WTC11 (cell line): ENCODE measurements around the gene DHDDS. TPM values are rescaled to one million over a fixed set of nuclear protein-coding genes. Genes with fewer than 3 reads are reported as not detected.

ENCODE experiments used
- ATAC-seq: fragments of 200-7000 bp; cut with Tn5 transposase; 2 replicates; pipeline ENCODE4 v1.10.0; 2021; ENCODE audit warnings: mild to moderate bottlenecking, moderate library complexity
- CTCF ChIA-PET: fragments of 300-600 bp; sonication (Branson Sonifier 250); formaldehyde crosslinking; loops from one replicate; lab custom pipeline; 2021; ENCODE audit warnings: antibody characterized with exemption; lab: Charles Lee
- POLR2A ChIA-PET: fragments of 350-600 bp; sonication (Branson Sonifier 250); formaldehyde crosslinking; loops from one replicate; lab custom pipeline; 2021; ENCODE audit warnings: antibody characterized with exemption; lab: Charles Lee
- DNase-seq: peaks from one replicate; pipeline ENCODE4 v3.0.0; 2021; ENCODE audit warnings: low spot score
- H3K27ac Mint-ChIP-seq: 2 replicates; pipeline ENCODE4 v1.8.0; 2021; ENCODE audit warnings: mixed read lengths
- H3K27me3 Mint-ChIP-seq: 2 replicates; pipeline ENCODE4 v1.8.0; 2021; ENCODE audit warnings: low read depth, mild to moderate bottlenecking, moderate library complexity, mixed read lengths
- H3K36me3 Mint-ChIP-seq: 2 replicates; pipeline ENCODE4 v1.8.0; 2021; ENCODE audit warnings: mixed read lengths
- H3K4me1 Mint-ChIP-seq: 2 replicates; pipeline ENCODE4 v1.8.0; 2022; ENCODE audit warnings: mixed read lengths
- H3K4me3 Mint-ChIP-seq: 2 replicates; pipeline ENCODE4 v1.8.0; 2021; ENCODE audit warnings: mild to moderate bottlenecking, moderate library complexity, mixed read lengths
- H3K9me3 Mint-ChIP-seq: 2 replicates; pipeline ENCODE4 v1.8.0; 2021; ENCODE audit warnings: mixed read lengths
- ARID4B ChIP-seq: sonication (generic); formaldehyde crosslinking; IDR thresholded peaks from 2 replicates; pipeline ENCODE4 v1.8.0; 2023; ENCODE audit warnings: missing genetic modification reagents, mild to moderate bottlenecking, borderline replicate concordance
- ATF1 ChIP-seq: sonication (generic); formaldehyde crosslinking; IDR thresholded peaks from 2 replicates; pipeline ENCODE4 v1.8.1; 2023; ENCODE audit warnings: mild to moderate bottlenecking, moderate library complexity, missing genetic modification reagents
- CDX4 ChIP-seq: fragments of 250-450 bp; sonication (Bioruptor Pico); IDR thresholded peaks from 2 replicates; pipeline ENCODE4 v1.9.0; 2021; ENCODE audit warnings: moderate library complexity, mild to moderate bottlenecking, inconsistent platforms, borderline replicate concordance
- CTCF ChIP-seq: fragments of 200-600 bp; IDR thresholded peaks from 2 replicates; pipeline ENCODE4 v1.8.0; 2022; ENCODE audit warnings: antibody characterized with exemption
- ESRRA ChIP-seq: sonication (generic); formaldehyde crosslinking; IDR thresholded peaks from 2 replicates; pipeline ENCODE4 v1.8.1; 2022; ENCODE audit warnings: mild to moderate bottlenecking, missing genetic modification reagents, borderline replicate concordance
- GRHL2 ChIP-seq: fragments of 250-450 bp; sonication (Bioruptor Pico); IDR thresholded peaks from 2 replicates; pipeline ENCODE4 v1.8.0; 2022; ENCODE audit warnings: mild to moderate bottlenecking, moderate library complexity; ENCODE audit not compliant: insufficient replicate concordance, severe bottlenecking
- GTF2I ChIP-seq: fragments of 250-450 bp; sonication (Bioruptor Pico); conservative IDR thresholded peaks from 2 replicates; pipeline ENCODE4 v1.4.0; 2021; ENCODE audit warnings: mild to moderate bottlenecking
- HMGA2 ChIP-seq: fragments of 250-450 bp; sonication (Bioruptor Pico); IDR thresholded peaks from 2 replicates; pipeline ENCODE4 v1.4.0; 2021; ENCODE audit warnings: mild to moderate bottlenecking, moderate library complexity
- IRF1 ChIP-seq: sonication (generic); formaldehyde crosslinking; IDR thresholded peaks from 2 replicates; pipeline ENCODE4 v1.8.0; 2023; ENCODE audit warnings: missing genetic modification reagents
- IRF2 ChIP-seq: sonication (generic); formaldehyde crosslinking; IDR thresholded peaks from 2 replicates; pipeline ENCODE4 v1.8.0; 2022; ENCODE audit warnings: low read depth, missing genetic modification reagents, borderline replicate concordance
- KAT7 ChIP-seq: sonication (generic); formaldehyde crosslinking; IDR thresholded peaks from 2 replicates; pipeline ENCODE4 v1.8.1; 2023; ENCODE audit warnings: missing genetic modification reagents, mild to moderate bottlenecking, borderline replicate concordance
- NFE2L1 ChIP-seq: sonication (generic); formaldehyde crosslinking; IDR thresholded peaks from 2 replicates; pipeline ENCODE4 v1.8.1; 2023; ENCODE audit warnings: missing genetic modification reagents
- NR3C1 ChIP-seq: sonication (generic); formaldehyde crosslinking; conservative IDR thresholded peaks from 2 replicates; pipeline ENCODE4 v1.8.1; 2023; ENCODE audit warnings: low read depth, mild to moderate bottlenecking, missing genetic modification reagents
- PREB ChIP-seq: sonication (generic); formaldehyde crosslinking; IDR thresholded peaks from 2 replicates; pipeline ENCODE4 v1.8.1; 2022; ENCODE audit warnings: mild to moderate bottlenecking, missing genetic modification reagents, moderate library complexity, borderline replicate concordance
- RORB ChIP-seq: fragments of 250-450 bp; sonication (Bioruptor Pico); IDR thresholded peaks from 2 replicates; pipeline ENCODE4 v1.9.0; 2021; ENCODE audit warnings: mild to moderate bottlenecking
- SOX15 ChIP-seq: fragments of 250-450 bp; sonication (Bioruptor Pico); IDR thresholded peaks from 2 replicates; pipeline ENCODE4 v1.9.0; 2021; ENCODE audit warnings: mild to moderate bottlenecking
- SP1 ChIP-seq: sonication (generic); formaldehyde crosslinking; conservative IDR thresholded peaks from 2 replicates; pipeline ENCODE4 v1.8.1; 2022; ENCODE audit warnings: missing genetic modification reagents
- TCF7 ChIP-seq: sonication (generic); formaldehyde crosslinking; IDR thresholded peaks from 2 replicates; pipeline ENCODE4 v1.8.0; 2022; ENCODE audit warnings: mild to moderate bottlenecking, low read depth, missing genetic modification reagents, moderate library complexity
- ZBTB43 ChIP-seq: sonication (generic); formaldehyde crosslinking; IDR thresholded peaks from 2 replicates; pipeline ENCODE4 v1.8.1; 2023; ENCODE audit warnings: mild to moderate bottlenecking, missing genetic modification reagents
- ZMAT4 ChIP-seq: fragments of 250-450 bp; sonication (Bioruptor Pico); IDR thresholded peaks from 2 replicates; pipeline ENCODE4 v1.9.0; 2021; ENCODE audit warnings: mild to moderate bottlenecking
- ZNF232 ChIP-seq: sonication (generic); formaldehyde crosslinking; IDR thresholded peaks from 2 replicates; pipeline ENCODE4 v1.8.0; 2022; ENCODE audit warnings: mild to moderate bottlenecking, missing genetic modification reagents
- ZNF396 ChIP-seq: fragments of 250-450 bp; sonication (Bioruptor Pico); IDR thresholded peaks from 2 replicates; pipeline ENCODE4 v1.8.0; 2021; ENCODE audit warnings: mild to moderate bottlenecking, moderate library complexity, borderline replicate concordance
- ZNF671 ChIP-seq: fragments of 250-450 bp; sonication (Bioruptor Pico); IDR thresholded peaks from 2 replicates; pipeline ENCODE4 v1.8.0; 2021; ENCODE audit warnings: mild to moderate bottlenecking
- total RNA-seq: library from RNA; stranded (reverse); gene quantifications from 3 replicates; pipeline ENCODE4 v1.2.3, GENCODE V29; 2021

The DHDDS gene
- total RNA-seq, 1 experiment from 2014 or later, result 55.4 TPM

GRCh38 chr1:26498894-26499293, 66.8 kb downstream of the DHDDS start:
- Mint-ChIP-seq H3K36me3 (no peaks in the 10 kb centered on the region), H3K4me3 (no peak overlapping the region), H3K27me3 (no peaks in the 10 kb centered on the region; the same call in 1 of the 2 replicates), H3K9me3 (no peaks in the 10 kb centered on the region), H3K27ac (no peak overlapping the region), H3K4me1 (no peaks in the 10 kb centered on the region)
- ATAC-seq, result no peak
- TF ChIP-seq TCF7 (CRISPR knock-in tag) (no peak), IRF1 (CRISPR knock-in tag) (no peak), GTF2I (CRISPR knock-in tag) (no peak), KAT7 (CRISPR knock-in tag) (no peak), ZBTB43 (CRISPR knock-in tag) (no peak), SOX15 (no peak), ATF1 (CRISPR knock-in tag) (no peak), ZNF232 (CRISPR knock-in tag) (no peak), CTCF (no peak), ZMAT4 (CRISPR knock-in tag) (no peak)
- POLR2A ChIA-PET, result interaction anchor here (3.2 kb wide), 1 partner anchor 32 kb away, joined by 34 read pairs; the partner anchor contains the start of gene RPS6KA1
- no peak for DNase-seq
- CTCF ChIA-PET, result no interaction called here

GRCh38 chr1:26500488-26501175, 68.5 kb downstream of the DHDDS start:
- Mint-ChIP-seq H3K27me3 (no peaks in the 10 kb centered on the region; the same call in 1 of the 2 replicates), H3K4me1 (no peaks in the 10 kb centered on the region), H3K4me3 (peak overlapping the region; percentile 81), H3K9me3 (no peaks in the 10 kb centered on the region), H3K36me3 (no peaks in the 10 kb centered on the region), H3K27ac (peak overlapping the region; percentile 76; the same call in 1 of the 2 replicates)
- POLR2A ChIA-PET, result interaction anchor here (0.8 to 3.2 kb wide), 10 partner anchors 15 to 223 kb away, joined by 3 to 34 read pairs (median 4); partner anchors contain the start of genes HMGN2, LIN28A and RPS6KA1
- peak; percentile 63 for ATAC-seq
- DNase-seq, result peak; percentile 89
- CTCF ChIA-PET, result interaction anchor here (0.6 to 2.9 kb wide), 47 partner anchors 10 to 389 kb away, joined by 3 to 92 read pairs (median 5); partner anchors contain the start of genes CEP85, DHDDS, HMGN2 and LIN28A
- TF ChIP-seq NR3C1 (CRISPR knock-in tag), result no peak
- TF ChIP-seq ARID4B (CRISPR knock-in tag), result peak; percentile 56
- TF ChIP-seq SP1 (CRISPR knock-in tag), result peak; percentile 80
- no peak for TF ChIP-seq ESRRA (CRISPR knock-in tag)
- TF ChIP-seq HMGA2 (CRISPR knock-in tag), result no peak
- no peak for TF ChIP-seq RORB
- no peak for TF ChIP-seq IRF2 (CRISPR knock-in tag)
- 0 out of 2 replicates have a peak, but pooled peaks have one; percentile 6 for TF ChIP-seq GTF2I (CRISPR knock-in tag)
- no peak for TF ChIP-seq PREB (CRISPR knock-in tag)
- peak; percentile 59; the same call in 1 of the 2 replicates for TF ChIP-seq NFE2L1 (CRISPR knock-in tag)
- no peak for TF ChIP-seq ZNF671 (CRISPR knock-in tag)
- no peak for TF ChIP-seq ZNF396 (CRISPR knock-in tag)
- TF ChIP-seq GRHL2 (CRISPR knock-in tag), result no peak
- no peak for TF ChIP-seq CDX4
